GM18519 (cell line): Measurements from ENCODE around the gene POU2F2.
"Not testable (repeated sequence)": the region's sequence is repeated elsewhere in the genome, so short reads cannot be mapped to it uniquely, and the experiment has no call there.

Experiments used
- ATAC-seq: cut with Tn5 transposase; IDR thresholded peaks from one replicate; pipeline ENCODE4 v1.9.1; 2021; ENCODE audit warnings: mild to moderate bottlenecking, moderate library complexity; ENCODE audit not compliant: unreplicated experiment, low FRiP score

Gene POU2F2

GRCh38 chr19:42068361-42068755 lies 63.9 kb downstream of the POU2F2 start:
- no peak for ATAC-seq

- ATAC-seq = no peak
Measured at GRCh38 chr19:42067315-42067888, 64.8 kb downstream of the POU2F2 start.

- ATAC-seq = no peak
Measured at GRCh38 chr19:42066075-42066754, 66.0 kb downstream of the POU2F2 start.

GRCh38 chr19:42065511-42065910 lies 66.7 kb downstream of the POU2F2 start:
- ATAC-seq = no peak

- ATAC-seq = no peak
Measured at GRCh38 chr19:42065051-42065450, 67.2 kb downstream of the POU2F2 start.

GRCh38 chr19:42064432-42064831 lies 67.8 kb downstream of the POU2F2 start:
- ATAC-seq = no peak

GRCh38 chr19:42062381-42062780 lies 69.9 kb downstream of the POU2F2 start:
- ATAC-seq = no peak

- ATAC-seq = no peak
Measured at GRCh38 chr19:42060117-42060516, 72.1 kb downstream of the POU2F2 start.

GRCh38 chr19:42059196-42059595 lies 73.0 kb downstream of the POU2F2 start:
- ATAC-seq = no peak

GRCh38 chr19:42057846-42058245 lies 74.4 kb downstream of the POU2F2 start:
- ATAC-seq = no peak

- ATAC-seq = no peak
Measured at GRCh38 chr19:42054205-42054604, 78.0 kb downstream of the POU2F2 start.

GRCh38 chr19:42053037-42053935 lies 79.0 kb downstream of the POU2F2 start:
- no peak for ATAC-seq

- ATAC-seq = no peak
Measured at GRCh38 chr19:42052241-42052863, 79.9 kb downstream of the POU2F2 start.

GRCh38 chr19:42051166-42052115 lies 80.8 kb downstream of the POU2F2 start:
- no peak for ATAC-seq

GRCh38 chr19:42048992-42049391 lies 83.3 kb downstream of the POU2F2 start:
- ATAC-seq = no peak

- ATAC-seq = no peak
Measured at GRCh38 chr19:42045575-42045974, 86.7 kb downstream of the POU2F2 start.

- ATAC-seq = no peak
Measured at GRCh38 chr19:42042455-42043170, 89.6 kb downstream of the POU2F2 start.

- ATAC-seq = not testable (repeated sequence)
Measured at GRCh38 chr19:42040491-42040890, 91.8 kb downstream of the POU2F2 start.

- ATAC-seq = no peak
Measured at GRCh38 chr19:42040031-42040430, 92.2 kb downstream of the POU2F2 start.
